Lung microvascular endothelial cell (primary cell): ENCODE data around the gene DEPDC5. TPM values are rescaled to one million over a fixed set of nuclear protein-coding genes. Genes with fewer than 3 reads are reported as not detected.
"Not testable (repeated sequence)": the region's sequence is repeated elsewhere in the genome, so short reads cannot be mapped to it uniquely, and the experiment has no call there.

Experiments
- DNase-seq, 2 donors: peaks; one replicate each; pipeline versions ENCODE4 v3.0.0 to v3.0.0-alpha.2; 2010; ENCODE audit warnings: low read depth in 2 of 2
- total RNA-seq: library from RNA; depleted of rRNA; stranded (reverse); fragments of >200 nt; gene quantifications from 2 replicates; pipeline ENCODE4 v1.2.1, GENCODE V29; 2014

Gene DEPDC5
- total RNA-seq = 5.7 and 8.9 TPM in 2 replicates

- peak; percentile 91 to 95 for DNase-seq
These were observed at the start of gene DEPDC5 for GRCh38 chr22:31753634-31754501. Gene DEPDC5 (plus strand): TSS chr22:31754019. CDS start chr22:31754922, 903 bp downstream.

GRCh38 chr22:31707519-31707918 is 46.3 kb upstream of the DEPDC5 start:
- no peak for DNase-seq

- not testable (repeated sequence) for DNase-seq
These were observed 42.6 kb upstream of the DEPDC5 start for GRCh38 chr22:31711226-31711625.

GRCh38 chr22:31715147-31715778 is 38.6 kb upstream of the DEPDC5 start:
- DNase-seq = peak; percentile 61 to 94

GRCh38 chr22:31719850-31720471 is 33.9 kb upstream of the DEPDC5 start:
- no peak for DNase-seq

- no peak for DNase-seq
These were observed 30.1 kb upstream of the DEPDC5 start for GRCh38 chr22:31723723-31724122.

- no peak for DNase-seq
These were observed 27.1 kb upstream of the DEPDC5 start for GRCh38 chr22:31726692-31727091.

GRCh38 chr22:31728857-31729256 is 25.0 kb upstream of the DEPDC5 start:
- DNase-seq = no peak

- no peak for DNase-seq
These were observed 23.5 kb upstream of the DEPDC5 start for GRCh38 chr22:31730344-31730711.

GRCh38 chr22:31732089-31732829 is 21.6 kb upstream of the DEPDC5 start:
- no peak for DNase-seq

- DNase-seq = no peak
These were observed 20.2 kb upstream of the DEPDC5 start for GRCh38 chr22:31733580-31734079.

GRCh38 chr22:31734512-31734911 is 19.3 kb upstream of the DEPDC5 start:
- no peak for DNase-seq

GRCh38 chr22:31736458-31736857 is 17.4 kb upstream of the DEPDC5 start:
- no peak for DNase-seq

GRCh38 chr22:31737932-31738331 is 15.9 kb upstream of the DEPDC5 start:
- DNase-seq = no peak

GRCh38 chr22:31738566-31738965 is 15.3 kb upstream of the DEPDC5 start:
- DNase-seq = no peak

GRCh38 chr22:31739795-31740201 is 14.0 kb upstream of the DEPDC5 start:
- no peak for DNase-seq

GRCh38 chr22:31740314-31740713 is 13.5 kb upstream of the DEPDC5 start:
- not testable (repeated sequence) for DNase-seq

- no peak for DNase-seq
These were observed 11.7 kb upstream of the DEPDC5 start for GRCh38 chr22:31742115-31742514.

GRCh38 chr22:31742682-31743081 is 11.1 kb upstream of the DEPDC5 start:
- no peak for DNase-seq

GRCh38 chr22:31743871-31744270 is 9.9 kb upstream of the DEPDC5 start:
- DNase-seq = no peak

GRCh38 chr22:31747441-31747840 is 6.4 kb upstream of the DEPDC5 start:
- no peak for DNase-seq

GRCh38 chr22:31748490-31748889 is 5.3 kb upstream of the DEPDC5 start:
- DNase-seq = peak in 1 of 2 donors; percentile 26
